AG09319 (cell line): ENCODE data around the gene PTPRD.

Source experiments
- DNase-seq: peaks from one replicate; pipeline ENCODE4 v3.0.0-alpha.2; 2010; ENCODE audit warnings: low read depth; ENCODE audit errors: extremely low read depth
- CTCF ChIP-seq: IDR thresholded peaks from 2 replicates; pipeline ENCODE4 v1.5.1; 2011; ENCODE audit warnings: low read depth, mild to moderate bottlenecking, inconsistent platforms, low read length, moderate library complexity

Gene PTPRD

GRCh38 chr9:10613419-10613818 lies 617 bp upstream of the PTPRD start:
- TF ChIP-seq CTCF: no peak
- DNase-seq: no peak

- no peak for DNase-seq
- TF ChIP-seq CTCF: no peak
Measured at GRCh38 chr9:10605388-10605787, 7.4 kb downstream of the PTPRD start.

- TF ChIP-seq CTCF: no peak
- no peak for DNase-seq
Measured at GRCh38 chr9:10604927-10605326, 7.9 kb downstream of the PTPRD start.

- no peak for TF ChIP-seq CTCF
- no peak for DNase-seq
Measured at GRCh38 chr9:10597801-10598200, 15.0 kb downstream of the PTPRD start.

GRCh38 chr9:10594482-10594881 lies 18.3 kb downstream of the PTPRD start:
- no peak for DNase-seq
- TF ChIP-seq CTCF: no peak

GRCh38 chr9:10586407-10586806 lies 26.4 kb downstream of the PTPRD start:
- TF ChIP-seq CTCF: no peak
- DNase-seq: no peak

- no peak for TF ChIP-seq CTCF
- no peak for DNase-seq
Measured at GRCh38 chr9:10571699-10572098, 41.1 kb downstream of the PTPRD start.

- no peak for TF ChIP-seq CTCF
- DNase-seq: no peak
Measured at GRCh38 chr9:10566848-10567247, 46.0 kb downstream of the PTPRD start.
